Iris pigment epithelial cell (primary cell): ENCODE data around the gene FBXO46.
"Not testable (repeated sequence)": the region's sequence is repeated elsewhere in the genome, so short reads cannot be mapped to it uniquely, and the experiment has no call there.

ENCODE experiments used
- DNase-seq: peaks from one replicate; pipeline ENCODE4 v3.0.0-alpha.2; 2011; ENCODE audit warnings: low read depth

Gene FBXO46

GRCh38 chr19:45766296-45766868, 35.7 kb upstream of the FBXO46 start:
- DNase-seq: no peak

- DNase-seq: no peak
Observed at GRCh38 chr19:45765702-45766295, 35.1 kb upstream of the FBXO46 start.

- DNase-seq: no peak
Observed at GRCh38 chr19:45764945-45765701, 34.4 kb upstream of the FBXO46 start.

GRCh38 chr19:45764475-45764874, 33.8 kb upstream of the FBXO46 start:
- DNase-seq: no peak

GRCh38 chr19:45763691-45764294, 33.1 kb upstream of the FBXO46 start:
- no peak for DNase-seq

GRCh38 chr19:45762870-45763631, 32.4 kb upstream of the FBXO46 start:
- no peak for DNase-seq

GRCh38 chr19:45761714-45762113, 31.0 kb upstream of the FBXO46 start:
- no peak for DNase-seq

- DNase-seq: no peak
Observed at GRCh38 chr19:45758921-45759320, 28.2 kb upstream of the FBXO46 start.

- no peak for DNase-seq
Observed at GRCh38 chr19:45757695-45758094, 27.0 kb upstream of the FBXO46 start.

GRCh38 chr19:45754323-45754722, 23.6 kb upstream of the FBXO46 start:
- no peak for DNase-seq

GRCh38 chr19:45753548-45753947, 22.9 kb upstream of the FBXO46 start:
- DNase-seq: no peak

- no peak for DNase-seq
Observed at GRCh38 chr19:45752639-45753038, 21.9 kb upstream of the FBXO46 start.

GRCh38 chr19:45751483-45751882, 20.8 kb upstream of the FBXO46 start:
- not testable (repeated sequence) for DNase-seq

- no peak for DNase-seq
Observed at GRCh38 chr19:45747513-45747912, 16.8 kb upstream of the FBXO46 start.

- no peak for DNase-seq
Observed at GRCh38 chr19:45746866-45747265, 16.2 kb upstream of the FBXO46 start.

- DNase-seq: no peak
Observed at GRCh38 chr19:45745606-45746005, 14.9 kb upstream of the FBXO46 start.

- no peak for DNase-seq
Observed at GRCh38 chr19:45742969-45743368, 12.3 kb upstream of the FBXO46 start.

GRCh38 chr19:45739498-45740439, 9.1 kb upstream of the FBXO46 start:
- DNase-seq: no peak

- no peak for DNase-seq
Observed at GRCh38 chr19:45733160-45733810, 2.6 kb upstream of the FBXO46 start, which contains the start of gene MEIOSIN. Gene MEIOSIN, plus strand, starts transcription at chr19:45733439. Its CDS starts 1,938 bp downstream, at chr19:45735377.

GRCh38 chr19:45729800-45730290, 851 bp downstream of the FBXO46 start:
- no peak for DNase-seq
